Peyer's patch (tissue), 4 donors: ENCODE results near the gene COPS7B.

Source experiments
- POLR2A ChIP-seq, 2 donors: fragments of 450-650 bp; IDR thresholded peaks; one replicate each; pipeline ENCODE4 v1.5.1; 2017; ENCODE audit warnings: antibody characterized with exemption in 2 of 2, mild to moderate bottlenecking in 2 of 2, moderate library complexity in 2 of 2
- TF ChIP-seq, protein P1 (sequence below), 6 experiments: fragments of 450-650 bp in 4 of 6; fragments of 200-600 bp in 2 of 6; sonication (generic) in 1 of 6; IDR thresholded peaks; one replicate each; pipeline ENCODE4 v1.5.1; 2017 to 2019; ENCODE audit warnings: antibody characterized with exemption in 6 of 6, mild to moderate bottlenecking in 3 of 6, moderate library complexity in 1 of 6

DNA sequence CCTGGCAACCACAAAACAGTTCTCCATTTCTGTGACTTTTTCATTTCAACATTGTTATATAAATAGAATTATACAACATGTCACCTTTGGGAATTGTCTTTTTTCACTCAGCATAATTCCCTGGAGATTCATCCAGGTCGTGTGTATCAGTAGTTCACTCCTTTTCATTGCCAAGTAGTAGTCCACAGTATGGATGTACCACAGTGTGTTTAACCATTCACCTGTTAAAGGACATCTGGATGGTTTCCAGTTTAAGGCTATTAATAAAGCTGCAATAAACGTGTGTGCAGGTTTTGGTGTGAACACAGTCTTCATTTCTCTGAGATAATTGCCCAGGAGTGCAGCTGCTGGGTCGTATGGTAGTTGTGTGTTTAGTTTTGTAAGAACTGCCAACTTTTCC, 35.7 kb downstream of the COPS7B start:
- TF ChIP-seq, protein P1, sequence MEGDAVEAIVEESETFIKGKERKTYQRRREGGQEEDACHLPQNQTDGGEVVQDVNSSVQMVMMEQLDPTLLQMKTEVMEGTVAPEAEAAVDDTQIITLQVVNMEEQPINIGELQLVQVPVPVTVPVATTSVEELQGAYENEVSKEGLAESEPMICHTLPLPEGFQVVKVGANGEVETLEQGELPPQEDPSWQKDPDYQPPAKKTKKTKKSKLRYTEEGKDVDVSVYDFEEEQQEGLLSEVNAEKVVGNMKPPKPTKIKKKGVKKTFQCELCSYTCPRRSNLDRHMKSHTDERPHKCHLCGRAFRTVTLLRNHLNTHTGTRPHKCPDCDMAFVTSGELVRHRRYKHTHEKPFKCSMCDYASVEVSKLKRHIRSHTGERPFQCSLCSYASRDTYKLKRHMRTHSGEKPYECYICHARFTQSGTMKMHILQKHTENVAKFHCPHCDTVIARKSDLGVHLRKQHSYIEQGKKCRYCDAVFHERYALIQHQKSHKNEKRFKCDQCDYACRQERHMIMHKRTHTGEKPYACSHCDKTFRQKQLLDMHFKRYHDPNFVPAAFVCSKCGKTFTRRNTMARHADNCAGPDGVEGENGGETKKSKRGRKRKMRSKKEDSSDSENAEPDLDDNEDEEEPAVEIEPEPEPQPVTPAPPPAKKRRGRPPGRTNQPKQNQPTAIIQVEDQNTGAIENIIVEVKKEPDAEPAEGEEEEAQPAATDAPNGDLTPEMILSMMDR (IDR thresholded peaks at IDR 0.05): no peak
- TF ChIP-seq POLR2A (IDR thresholded peaks at IDR 0.05): no peak
